GM18526 (cell line): ENCODE data around the gene SLC2A4.
A peak's percentile ranks its signal among the peaks of the same experiment; 100 is the strongest.

Experiments
- POLR2A ChIP-seq: IDR thresholded peaks from 3 replicates; pipeline ENCODE4 v1.6.1; 2011; ENCODE audit not compliant: insufficient read length; ENCODE audit errors: extremely low read depth

SLC2A4 gene

GRCh38 chr17:7334938-7335538 lies 53.5 kb downstream of the SLC2A4 start:
- no peak for TF ChIP-seq POLR2A

GRCh38 chr17:7336240-7337175 lies 55.0 kb downstream of the SLC2A4 start, which contains the start of gene ACAP1:
Gene ACAP1, plus strand, starts transcription at chr17:7336529. Its CDS starts 206 bp downstream, at chr17:7336735.
- peak; percentile 49 for TF ChIP-seq POLR2A
